Caco-2 (cell line): ENCODE measurements around the gene FAIM. TPM values are rescaled to one million over a fixed set of nuclear protein-coding genes. Genes with fewer than 3 reads are reported as not detected.
"Not testable (repeated sequence)": the region's sequence is repeated elsewhere in the genome, so short reads cannot be mapped to it uniquely, and the experiment has no call there.

ENCODE experiments used
- BruUV-seq: library from RNA; stranded (reverse); fragments of 400-500 nt; replicated peaks from 2 replicates; lab custom pipeline; 2021; lab: Mats Ljungman, UMichigan
- CTCF ChIA-PET: fragments of 300-600 bp; sonication (Branson Sonifier 250); formaldehyde crosslinking; loops from one replicate; lab custom pipeline; 2022; ENCODE audit warnings: antibody characterized with exemption; lab: Charles Lee
- POLR2A ChIA-PET: fragments of 300-600 bp; sonication (Branson Sonifier 250); formaldehyde crosslinking; loops from one replicate; lab custom pipeline; 2022; ENCODE audit warnings: antibody characterized with exemption; lab: Charles Lee
- DNase-seq, 2 experiments: peaks; one replicate each; pipeline versions ENCODE4 v3.0.0 to v3.0.0-alpha.2; 2020 to 2022
- H3K27me3 ChIP-seq: replicated peaks from 2 replicates; pipeline ENCODE4 v1.6.0; 2011; ENCODE audit warnings: low read length; ENCODE audit not compliant: control insufficient read depth, insufficient read depth
- H3K36me3 ChIP-seq: 2 replicates; pipeline ENCODE4 v1.5.1; 2011; ENCODE audit warnings: low read length; ENCODE audit not compliant: control insufficient read depth, insufficient read depth
- H3K4me1 ChIP-seq: fragments of 250-450 bp; sonication (Bioruptor Pico); 2 replicates; pipeline ENCODE4 v1.5.1; 2020; ENCODE audit warnings: mild to moderate bottlenecking
- H3K4me3 ChIP-seq: 2 replicates; pipeline ENCODE4 v1.5.1; 2011; ENCODE audit warnings: low read depth, mild to moderate bottlenecking, control low read depth, low read length
- H3K9me3 ChIP-seq: fragments of 250-450 bp; sonication (Bioruptor Pico); 2 replicates; pipeline ENCODE4 v1.5.1; 2020; ENCODE audit warnings: mild to moderate bottlenecking, moderate library complexity
- H3K27ac Mint-ChIP-seq: one replicate; pipeline ENCODE4 v1.8.0; 2022; ENCODE audit warnings: mixed read lengths; ENCODE audit not compliant: unreplicated experiment
- H3K27me3 Mint-ChIP-seq: one replicate; pipeline ENCODE4 v1.8.0; 2022; ENCODE audit warnings: mixed read lengths; ENCODE audit not compliant: insufficient read depth, unreplicated experiment
- H3K36me3 Mint-ChIP-seq: one replicate; pipeline ENCODE4 v1.8.0; 2022; ENCODE audit warnings: mild to moderate bottlenecking, mixed read lengths; ENCODE audit not compliant: insufficient read depth, unreplicated experiment
- H3K4me1 Mint-ChIP-seq: one replicate; pipeline ENCODE4 v1.8.0; 2022; ENCODE audit warnings: low read depth, mixed read lengths; ENCODE audit not compliant: unreplicated experiment
- H3K4me3 Mint-ChIP-seq: one replicate; pipeline ENCODE4 v1.8.0; 2022; ENCODE audit warnings: mild to moderate bottlenecking, moderate library complexity, mixed read lengths; ENCODE audit not compliant: unreplicated experiment
- H3K9me3 Mint-ChIP-seq: one replicate; pipeline ENCODE4 v1.8.0; 2022; ENCODE audit warnings: mixed read lengths; ENCODE audit not compliant: unreplicated experiment
- intact Hi-C: fragments of 100-400 bp; cut with micrococcal nuclease; formaldehyde crosslinking; loops from one replicate; pipeline ENCODE4 v1.10.0; 2022; ENCODE audit not compliant: unreplicated experiment
- total RNA-seq: library from RNA; stranded (reverse); gene quantifications from 2 replicates; pipeline ENCODE4 v1.2.3, GENCODE V29; 2022
- TF ChIP-seq, protein P1 (sequence below), 2 experiments: fragments of 200-600 bp in 1 of 2; IDR thresholded peaks; 1 replicate in 1 of 2; 2 replicates in 1 of 2; pipeline versions ENCODE4 v1.5.1 to v1.8.0; 2011 to 2022; ENCODE audit warnings: antibody characterized with exemption in 1 of 2, control low read depth in 1 of 2, inconsistent platforms in 1 of 2, low read depth in 1 of 2, low read length in 1 of 2, mild to moderate bottlenecking in 1 of 2, moderate library complexity in 1 of 2; ENCODE audit not compliant: insufficient read depth in 1 of 2, severe bottlenecking in 1 of 2, unreplicated experiment in 1 of 2

FAIM gene
- total RNA-seq, 1 experiment from 2014 or later = 22.5 TPM

DNA sequence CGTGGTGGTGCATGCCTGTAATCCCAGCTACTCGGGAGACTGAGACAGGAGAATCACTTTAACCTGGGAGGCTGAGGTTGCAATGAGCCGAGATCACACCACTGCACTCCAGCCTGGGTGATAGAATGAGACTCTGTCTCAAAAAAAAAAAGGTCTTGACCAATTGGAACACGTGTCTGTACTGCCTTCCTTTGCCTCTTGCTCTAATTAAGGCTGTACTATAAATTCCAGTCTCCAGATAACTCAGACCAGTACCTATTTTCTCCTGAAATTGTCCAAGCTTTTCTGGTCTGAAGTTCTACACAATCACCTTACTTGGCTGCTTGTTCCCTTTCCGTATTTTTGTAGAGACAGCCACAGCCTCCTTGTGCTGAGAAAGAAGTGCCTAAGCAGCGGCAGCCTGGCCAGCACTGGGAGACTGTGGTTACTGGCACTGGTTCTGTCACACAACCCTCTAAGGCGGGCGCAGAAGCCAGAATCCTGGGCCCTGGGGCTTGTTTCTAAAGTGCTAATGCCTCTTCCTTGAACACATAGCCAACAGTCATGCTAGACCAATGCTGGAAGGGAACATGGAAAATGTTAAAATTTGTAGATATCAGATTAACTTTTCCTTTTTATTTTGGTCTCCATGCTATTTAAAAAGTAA is 8.3 kb upstream of the FAIM start:
- no peaks in the 10 kb centered on the region for H3K4me1 ChIP-seq
- no peaks in the 10 kb centered on the region for H3K9me3 Mint-ChIP-seq
- no TSS peak for BruUV-seq
- H3K4me1 Mint-ChIP-seq = no peaks in the 10 kb centered on the region
- no peaks in the 10 kb centered on the region for H3K36me3 ChIP-seq
- no peak overlapping the region for H3K27ac Mint-ChIP-seq
- no peaks in the 10 kb centered on the region for H3K27me3 ChIP-seq
- TF ChIP-seq, protein P1, sequence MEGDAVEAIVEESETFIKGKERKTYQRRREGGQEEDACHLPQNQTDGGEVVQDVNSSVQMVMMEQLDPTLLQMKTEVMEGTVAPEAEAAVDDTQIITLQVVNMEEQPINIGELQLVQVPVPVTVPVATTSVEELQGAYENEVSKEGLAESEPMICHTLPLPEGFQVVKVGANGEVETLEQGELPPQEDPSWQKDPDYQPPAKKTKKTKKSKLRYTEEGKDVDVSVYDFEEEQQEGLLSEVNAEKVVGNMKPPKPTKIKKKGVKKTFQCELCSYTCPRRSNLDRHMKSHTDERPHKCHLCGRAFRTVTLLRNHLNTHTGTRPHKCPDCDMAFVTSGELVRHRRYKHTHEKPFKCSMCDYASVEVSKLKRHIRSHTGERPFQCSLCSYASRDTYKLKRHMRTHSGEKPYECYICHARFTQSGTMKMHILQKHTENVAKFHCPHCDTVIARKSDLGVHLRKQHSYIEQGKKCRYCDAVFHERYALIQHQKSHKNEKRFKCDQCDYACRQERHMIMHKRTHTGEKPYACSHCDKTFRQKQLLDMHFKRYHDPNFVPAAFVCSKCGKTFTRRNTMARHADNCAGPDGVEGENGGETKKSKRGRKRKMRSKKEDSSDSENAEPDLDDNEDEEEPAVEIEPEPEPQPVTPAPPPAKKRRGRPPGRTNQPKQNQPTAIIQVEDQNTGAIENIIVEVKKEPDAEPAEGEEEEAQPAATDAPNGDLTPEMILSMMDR (IDR thresholded peaks at IDR 0.05; ENCODE audit: insufficient read depth in 1 of 2, low read depth in 1 of 2, low read length in 1 of 2, severe bottlenecking in 1 of 2, unreplicated experiment in 1 of 2) = no peak
- H3K4me3 ChIP-seq = no peak overlapping the region
- peaks cover 4% of the 10 kb centered on the region for H3K9me3 ChIP-seq
- H3K36me3 Mint-ChIP-seq = peaks cover 5% of the 10 kb centered on the region
- no peaks in the 10 kb centered on the region for H3K27me3 Mint-ChIP-seq
- no peak overlapping the region for H3K4me3 Mint-ChIP-seq
- POLR2A ChIA-PET = no interaction called here
- intact Hi-C loops = no loop called here
- CTCF ChIA-PET = interaction anchor here (0.6 kb wide), 1 partner anchor 22 kb away, joined by 4 read pairs; no protein-coding TSS in a partner anchor
- no peak for DNase-seq

DNA sequence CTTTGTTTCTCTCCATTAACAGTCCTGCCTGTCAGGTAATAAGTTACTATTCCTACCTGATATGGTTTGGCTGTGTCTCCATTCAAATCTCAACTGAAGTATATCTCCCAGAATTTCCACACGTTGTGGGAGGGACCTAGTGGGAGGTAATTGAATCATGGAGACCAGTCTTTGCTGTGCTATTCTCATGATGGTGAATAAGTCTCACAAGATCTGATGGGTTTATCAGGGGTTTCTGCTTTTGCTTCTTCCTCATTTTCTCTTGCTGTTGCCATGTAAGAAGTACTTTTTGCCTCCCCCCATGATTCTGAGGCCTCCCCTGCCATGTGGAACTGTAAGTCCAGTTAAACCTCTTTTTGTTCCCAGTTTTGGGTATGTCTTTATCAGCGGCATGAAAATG is 6.9 kb upstream of the FAIM start:
- H3K27me3 ChIP-seq, H3K9me3 Mint-ChIP-seq, H3K27ac Mint-ChIP-seq, BruUV-seq, CTCF ChIA-PET, H3K9me3 ChIP-seq, H3K4me3 Mint-ChIP-seq, intact Hi-C loops, H3K36me3 ChIP-seq, DNase-seq, H3K4me1 Mint-ChIP-seq, POLR2A ChIA-PET, H3K36me3 Mint-ChIP-seq, H3K4me3 ChIP-seq, H3K4me1 ChIP-seq, H3K27me3 Mint-ChIP-seq: not testable (repeated sequence)

DNA sequence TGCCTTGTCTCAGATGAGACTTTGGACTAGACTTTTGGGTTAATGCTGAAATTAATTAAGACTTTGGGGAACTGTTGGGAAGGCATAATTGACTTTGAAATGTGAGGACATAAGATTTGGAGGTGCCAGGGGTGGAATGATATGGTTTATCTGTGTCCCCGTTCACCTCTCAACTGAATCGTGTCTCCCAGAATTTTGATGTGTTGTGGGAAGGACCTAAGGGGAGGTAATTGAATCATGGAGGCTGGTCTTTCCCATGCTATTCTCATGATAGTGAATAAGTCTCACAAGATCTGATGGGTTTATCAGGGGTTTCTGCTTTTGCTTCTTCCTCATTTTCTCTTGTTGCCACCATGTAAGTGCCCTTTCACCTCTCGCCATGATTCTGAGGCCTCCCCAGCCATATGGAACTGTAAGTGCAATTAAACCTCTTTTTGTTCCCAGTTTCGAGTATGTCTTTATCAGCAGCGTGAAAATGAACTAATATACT is 4.4 kb upstream of the FAIM start:
- ChIA-PET CTCF (interaction anchor here (0.7 to 1.4 kb wide), 2 partner anchors 10 to 311 kb away, joined by 3 to 5 read pairs; partner anchors contain the start of gene CEP70), POLR2A (interaction anchor here (0.7 kb wide), 1 partner anchor 220 kb away, joined by 9 read pairs; no protein-coding TSS in a partner anchor)
- H3K4me3 ChIP-seq, H3K4me1 ChIP-seq, H3K27me3 ChIP-seq, H3K27me3 Mint-ChIP-seq, H3K4me3 Mint-ChIP-seq, intact Hi-C loops, DNase-seq, BruUV-seq, H3K4me1 Mint-ChIP-seq, H3K9me3 ChIP-seq, H3K36me3 Mint-ChIP-seq, H3K36me3 ChIP-seq, H3K27ac Mint-ChIP-seq, H3K9me3 Mint-ChIP-seq: not testable (repeated sequence)

DNA sequence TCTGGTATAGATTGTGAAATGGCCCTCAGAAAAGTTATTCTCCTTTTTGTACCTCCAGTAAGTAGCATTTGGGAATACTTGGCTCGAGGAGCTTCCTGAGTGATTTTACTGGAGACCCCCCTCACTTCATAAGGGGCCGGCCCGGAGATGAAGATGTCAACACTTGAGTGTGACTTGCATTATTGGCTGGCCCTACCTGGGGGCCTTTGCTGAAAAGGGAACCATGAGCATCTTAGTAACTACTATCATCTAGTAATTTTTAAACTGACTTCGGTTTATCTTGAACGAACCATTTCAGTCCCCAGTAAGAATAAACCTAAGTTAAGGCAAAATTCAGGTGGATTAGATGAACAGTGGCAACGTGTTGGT is 1.3 kb downstream of the FAIM start:
- Mint-ChIP-seq H3K9me3 (no peaks in the 10 kb centered on the region), H3K27ac (peak overlapping the region; percentile 94), H3K4me1 (peaks cover 15% of the 10 kb centered on the region), H3K36me3 (peaks cover 7% of the 10 kb centered on the region), H3K4me3 (peak overlapping the region; percentile 91), H3K27me3 (peaks cover 4% of the 10 kb centered on the region)
- ChIA-PET POLR2A (no interaction called here), CTCF (interaction anchor here (0.6 kb wide), 1 partner anchor 305 kb away, joined by 4 read pairs; no protein-coding TSS in a partner anchor)
- no peak for DNase-seq
- Histone ChIP-seq H3K27me3 (no peaks in the 10 kb centered on the region), H3K4me3 (peak overlapping the region; percentile 77), H3K36me3 (no peaks in the 10 kb centered on the region), H3K9me3 (no peaks in the 10 kb centered on the region), H3K4me1 (no peaks in the 10 kb centered on the region; the same call in 1 of the 2 replicates)
- intact Hi-C loops = loop anchor here (2.0 kb wide), 1 partner anchor 253 kb away; no protein-coding TSS in a partner anchor
- TSS peak; percentile 65 for BruUV-seq
- TF ChIP-seq, protein P1 (IDR thresholded peaks at IDR 0.05; ENCODE audit: insufficient read depth in 1 of 2, low read depth in 1 of 2, low read length in 1 of 2, severe bottlenecking in 1 of 2, unreplicated experiment in 1 of 2) = no peak
